CD8-positive, alpha-beta memory T cell (primary cell): ENCODE measurements around the gene GNPTG. TPM values are rescaled to one million over a fixed set of nuclear protein-coding genes. Genes with fewer than 3 reads are reported as not detected.

Experiments used
- CTCF ChIA-PET: fragments of 350-600 bp; sonication (Branson Sonifier 250); formaldehyde crosslinking; loops from one replicate; lab custom pipeline; 2021; ENCODE audit warnings: antibody characterized with exemption; lab: Charles Lee
- POLR2A ChIA-PET: fragments of 350-600 bp; sonication (Branson Sonifier 250); formaldehyde crosslinking; loops from one replicate; lab custom pipeline; 2021; ENCODE audit warnings: antibody characterized with exemption; lab: Charles Lee
- DNase-seq, 5 donors: peaks; one replicate each; pipeline versions ENCODE4 v3.0.0 to v3.0.0-alpha.2; 2020 to 2022; ENCODE audit warnings: mixed read lengths in 1 of 5
- H3K27ac ChIP-seq: one replicate; pipeline ENCODE4 v1.7.0; 2013; ENCODE audit warnings: low read depth, mild to moderate bottlenecking, low read length, moderate library complexity
- H3K27me3 ChIP-seq: 2 replicates; pipeline ENCODE4 v1.7.0; 2013; ENCODE audit warnings: low read length, mild to moderate bottlenecking; ENCODE audit not compliant: insufficient read depth, poor library complexity, severe bottlenecking
- H3K36me3 ChIP-seq: 2 replicates; pipeline ENCODE4 v1.7.0; 2013; ENCODE audit warnings: mild to moderate bottlenecking, low read length, moderate library complexity; ENCODE audit not compliant: insufficient read depth
- H3K4me1 ChIP-seq: 2 replicates; pipeline ENCODE4 v1.7.0; 2013; ENCODE audit warnings: mild to moderate bottlenecking, low read length, moderate library complexity; ENCODE audit not compliant: insufficient read depth
- H3K4me3 ChIP-seq: 2 replicates; pipeline ENCODE4 v1.7.0; 2013; ENCODE audit warnings: mild to moderate bottlenecking, low read length
- H3K9me3 ChIP-seq: 2 replicates; pipeline ENCODE4 v1.7.0; 2013; ENCODE audit warnings: mild to moderate bottlenecking, low read length
- H3K27ac Mint-ChIP-seq, 8 donors: one replicate each; pipeline ENCODE4 v1.8.0; 2020 to 2021; ENCODE audit warnings: mixed read lengths in 8 of 8, mild to moderate bottlenecking in 6 of 8, inconsistent platforms in 3 of 8, moderate library complexity in 3 of 8
- H3K27me3 Mint-ChIP-seq, 2 donors: one replicate each; pipeline ENCODE4 v1.8.0; 2020 to 2021; ENCODE audit warnings: mixed read lengths in 2 of 2, mild to moderate bottlenecking in 1 of 2, moderate library complexity in 1 of 2
- H3K36me3 Mint-ChIP-seq, 3 donors: one replicate each; pipeline ENCODE4 v1.8.0; 2020 to 2021; ENCODE audit warnings: mixed read lengths in 3 of 3, inconsistent platforms in 1 of 3, mild to moderate bottlenecking in 1 of 3
- H3K4me1 Mint-ChIP-seq, 3 donors: one replicate each; pipeline ENCODE4 v1.8.0; 2020 to 2021; ENCODE audit warnings: mixed read lengths in 3 of 3, inconsistent platforms in 1 of 3, mild to moderate bottlenecking in 1 of 3
- H3K4me3 Mint-ChIP-seq, 7 donors: one replicate each; pipeline ENCODE4 v1.8.0; 2020 to 2021; ENCODE audit warnings: mixed read lengths in 7 of 7, mild to moderate bottlenecking in 6 of 7, moderate library complexity in 4 of 7, inconsistent platforms in 2 of 7
- H3K9me3 Mint-ChIP-seq, 5 donors: one replicate each; pipeline ENCODE4 v1.8.0; 2020 to 2022; ENCODE audit warnings: mixed read lengths in 5 of 5, mild to moderate bottlenecking in 3 of 5, moderate library complexity in 2 of 5, inconsistent platforms in 1 of 5
- polyA plus RNA-seq: library from polyadenylated mRNA; unstranded; fragments of 300-500 nt; fragmentation: Illumina TruSeq; gene quantifications from one replicate; pipeline ENCODE4 v1.2.3, GENCODE V29; 2021
- total RNA-seq, 2 experiments: library from RNA; stranded (reverse); gene quantifications; one replicate each; pipeline ENCODE4 v1.2.3, GENCODE V29; 2021

Gene GNPTG
- total and polyA plus RNA-seq, 3 experiments from 2014 or later = 32.3 to 63.3 (median 34.4) TPM

DNA sequence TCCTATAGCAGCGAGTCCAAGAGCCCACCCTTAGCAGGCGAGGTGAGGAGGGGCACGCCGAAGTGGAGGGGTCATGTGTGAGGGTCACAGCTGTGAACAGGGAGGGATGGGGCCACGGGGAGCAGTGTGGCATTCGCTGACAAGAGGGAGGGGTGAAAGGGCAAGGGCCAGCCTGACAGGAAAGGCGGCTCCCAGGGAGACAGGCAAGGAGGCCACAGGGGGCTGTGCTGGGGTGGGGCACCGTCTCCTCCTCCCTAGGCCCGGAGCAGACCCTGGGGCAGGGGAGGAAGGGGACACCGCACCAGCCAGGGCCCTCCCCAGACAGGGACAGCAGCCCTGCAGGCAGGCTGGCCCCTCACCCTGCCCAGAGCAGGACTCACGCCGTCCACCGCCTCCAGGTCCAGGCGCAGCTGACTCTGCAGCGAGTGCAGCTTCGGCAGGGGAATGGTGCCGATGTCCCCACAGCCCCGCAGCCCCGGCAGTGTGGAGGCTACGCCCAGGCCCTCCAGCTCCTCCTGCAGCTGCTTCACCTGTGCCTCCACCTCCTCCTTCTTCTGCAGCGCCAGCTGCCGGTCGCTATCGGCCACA is 15.1 kb downstream of the GNPTG start:
- no peaks in the 10 kb centered on the region for H3K9me3 ChIP-seq
- Mint-ChIP-seq H3K27ac (no peak overlapping the region), H3K36me3 (peaks cover 0 to 68% (median 0%) of the 10 kb centered on the region in 3 donors), H3K4me3 (no peak overlapping the region), H3K4me1 (peaks cover 0 to 8% (median 3%) of the 10 kb centered on the region in 3 donors), H3K27me3 (no peaks in the 10 kb centered on the region), H3K9me3 (no peaks in the 10 kb centered on the region)
- POLR2A ChIA-PET = no interaction called here
- peaks cover 9% of the 10 kb centered on the region for H3K36me3 ChIP-seq
- CTCF ChIA-PET = no interaction called here
- no peaks in the 10 kb centered on the region for H3K27me3 ChIP-seq
- no peak for DNase-seq
- H3K4me3 ChIP-seq = no peak overlapping the region
- H3K27ac ChIP-seq = no peak overlapping the region
- H3K4me1 ChIP-seq = no peaks in the 10 kb centered on the region

DNA sequence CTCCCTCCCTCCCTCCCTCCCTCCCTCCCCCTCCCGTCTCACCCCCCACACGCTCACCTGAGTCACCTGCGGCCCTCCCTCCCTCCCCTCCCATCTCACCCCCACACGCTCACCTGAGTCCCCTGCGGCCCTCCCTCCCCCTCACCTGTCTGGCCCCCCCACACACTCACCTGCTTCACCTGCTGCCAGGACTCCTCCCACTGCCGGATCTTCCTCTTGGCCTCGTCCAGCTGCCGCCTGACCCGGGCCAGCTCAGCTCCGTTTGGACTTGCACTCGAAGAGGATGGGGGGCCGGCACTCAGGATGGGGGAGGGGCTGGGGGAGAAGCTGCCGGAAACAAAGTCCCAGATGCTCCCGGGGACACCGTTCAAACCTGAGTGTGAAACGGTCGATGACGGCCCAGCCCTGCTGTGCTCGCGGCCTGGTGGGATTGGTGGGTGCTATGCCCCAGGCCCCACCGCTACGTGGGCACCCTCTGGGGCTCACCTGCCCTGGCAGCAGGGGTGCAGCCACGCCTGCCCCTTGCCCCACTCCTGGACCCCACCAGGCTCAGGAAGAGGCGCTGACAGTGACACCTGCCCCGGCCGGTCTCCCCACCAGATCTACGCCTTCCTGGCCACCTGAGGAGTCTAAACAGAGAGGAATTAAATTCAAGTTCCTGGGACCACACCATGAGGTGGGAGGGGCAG is 15.9 kb downstream of the GNPTG start:
- peaks cover 0 to 61% (median 0%) of the 10 kb centered on the region in 3 donors for H3K36me3 Mint-ChIP-seq
- H3K4me1 Mint-ChIP-seq = peaks cover 0 to 8% (median 3%) of the 10 kb centered on the region in 3 donors
- CTCF ChIA-PET = no interaction called here

DNA sequence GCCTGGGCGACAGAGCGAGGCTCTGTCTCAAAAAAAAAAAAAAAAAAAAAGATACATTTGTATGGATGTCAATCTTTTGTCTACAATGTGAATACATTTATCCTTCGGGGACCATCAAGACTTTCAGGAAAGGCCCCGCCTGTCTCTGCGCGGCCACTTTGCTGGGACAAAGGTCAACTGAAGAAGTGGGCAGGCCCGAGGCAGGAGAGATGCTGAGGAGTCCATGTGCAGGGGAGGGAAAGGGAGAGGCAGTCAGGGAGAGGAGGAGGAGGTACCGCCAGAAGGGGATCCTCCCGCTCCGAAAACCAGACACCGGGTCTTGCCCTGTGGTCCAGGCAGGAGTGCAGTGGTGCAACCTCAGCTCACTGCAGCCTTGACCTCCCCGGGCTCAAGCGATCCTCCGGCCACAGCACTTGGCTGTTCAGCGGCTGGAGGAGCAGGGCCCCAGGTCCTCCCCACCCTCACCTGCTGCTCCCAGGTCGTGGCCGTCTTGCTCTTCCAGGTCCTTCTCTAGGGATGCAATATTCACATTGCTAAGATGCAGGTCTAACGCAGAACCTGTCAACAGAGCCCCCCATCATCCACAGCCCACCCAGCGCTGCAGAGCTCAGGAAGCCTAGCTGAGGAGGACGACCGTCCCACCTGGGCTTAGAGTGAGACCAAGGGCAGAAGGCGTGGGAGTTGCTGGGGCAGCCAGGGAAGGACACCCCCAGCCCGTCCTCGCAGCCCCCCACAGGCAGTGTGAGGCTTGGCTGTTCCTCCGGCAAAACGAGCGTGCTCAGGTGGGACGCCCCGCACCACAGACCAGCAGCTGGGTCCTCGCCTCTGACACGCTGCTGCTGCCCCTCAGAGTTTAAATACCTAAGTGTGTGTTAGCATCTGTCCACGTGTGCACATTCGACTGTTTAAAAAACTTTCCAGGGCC is 19.6 kb downstream of the GNPTG start:
- DNase-seq = no peak
- CTCF ChIA-PET = interaction anchor here (1.3 kb wide), 1 partner anchor 67 kb away, joined by 3 read pairs; no protein-coding TSS in a partner anchor
- Histone ChIP-seq H3K27ac (no peak overlapping the region), H3K4me3 (no peak overlapping the region), H3K27me3 (no peaks in the 10 kb centered on the region), H3K36me3 (no peaks in the 10 kb centered on the region), H3K9me3 (no peaks in the 10 kb centered on the region), H3K4me1 (no peaks in the 10 kb centered on the region)
- Mint-ChIP-seq H3K27ac (peak overlapping the region in 1 of 8 donors; percentile 33), H3K4me3 (no peak overlapping the region), H3K4me1 (no peaks in the 10 kb centered on the region), H3K36me3 (peaks cover 0 to 41% (median 0%) of the 10 kb centered on the region in 3 donors), H3K27me3 (no peaks in the 10 kb centered on the region), H3K9me3 (no peaks in the 10 kb centered on the region)
- POLR2A ChIA-PET = no interaction called here

More for the DNA sequence above, 15.9 kb downstream of the GNPTG start:
- Histone ChIP-seq H3K27me3 (no peaks in the 10 kb centered on the region), H3K9me3 (no peaks in the 10 kb centered on the region), H3K27ac (no peak overlapping the region), H3K4me1 (no peaks in the 10 kb centered on the region), H3K36me3 (peaks cover 7% of the 10 kb centered on the region), H3K4me3 (no peak overlapping the region)
- H3K27ac Mint-ChIP-seq = peak overlapping the region in 1 of 8 donors; percentile 54
- POLR2A ChIA-PET = no interaction called here
- H3K27me3 Mint-ChIP-seq = no peaks in the 10 kb centered on the region
- no peak overlapping the region for H3K4me3 Mint-ChIP-seq
- no peak for DNase-seq
- H3K9me3 Mint-ChIP-seq = no peaks in the 10 kb centered on the region

DNA sequence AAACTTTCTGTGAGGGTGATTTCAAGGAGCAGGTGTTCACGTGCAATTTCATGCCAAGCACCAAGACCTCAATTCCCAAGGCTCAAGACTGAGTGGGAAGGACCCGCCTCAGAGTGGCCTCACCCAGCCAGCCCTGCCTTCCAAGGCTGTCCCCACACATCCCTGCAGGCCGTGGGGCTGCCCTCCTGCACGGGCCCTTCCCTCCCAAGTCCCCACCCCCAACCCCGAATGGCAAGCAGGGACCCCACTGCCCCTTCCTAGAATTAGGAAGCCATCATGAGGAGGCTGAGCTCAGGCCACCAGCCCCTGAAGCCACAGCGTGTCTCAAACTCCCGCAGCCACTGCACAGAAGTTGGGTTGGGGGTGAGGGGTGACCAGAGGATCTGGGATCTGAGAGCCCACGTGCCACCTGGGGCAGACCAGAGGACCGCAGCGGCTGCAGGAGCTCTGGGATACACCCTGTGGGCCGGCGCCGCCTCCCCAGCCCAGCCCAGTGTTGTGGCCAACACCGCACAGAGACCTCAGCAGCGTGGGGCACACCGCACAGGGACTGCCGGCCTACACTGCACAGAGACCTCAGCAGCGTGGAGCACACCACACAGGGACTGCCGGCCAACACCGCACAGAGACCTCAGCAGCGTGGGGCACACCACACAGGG is 20.7 kb downstream of the GNPTG start:
- Histone ChIP-seq H3K4me3 (no peak overlapping the region), H3K4me1 (no peaks in the 10 kb centered on the region), H3K27me3 (no peaks in the 10 kb centered on the region), H3K27ac (no peak overlapping the region), H3K36me3 (no peaks in the 10 kb centered on the region), H3K9me3 (no peaks in the 10 kb centered on the region)
- peaks cover 0 to 38% (median 0%) of the 10 kb centered on the region in 3 donors for H3K36me3 Mint-ChIP-seq
- ChIA-PET POLR2A (no interaction called here), CTCF (no interaction called here)
- no peaks in the 10 kb centered on the region for H3K27me3 Mint-ChIP-seq
- H3K4me3 Mint-ChIP-seq = no peak overlapping the region
- peaks cover 0 to 3% (median 0%) of the 10 kb centered on the region in 3 donors for H3K4me1 Mint-ChIP-seq
- no peak for DNase-seq
- no peak overlapping the region for H3K27ac Mint-ChIP-seq
- H3K9me3 Mint-ChIP-seq = no peaks in the 10 kb centered on the region

DNA sequence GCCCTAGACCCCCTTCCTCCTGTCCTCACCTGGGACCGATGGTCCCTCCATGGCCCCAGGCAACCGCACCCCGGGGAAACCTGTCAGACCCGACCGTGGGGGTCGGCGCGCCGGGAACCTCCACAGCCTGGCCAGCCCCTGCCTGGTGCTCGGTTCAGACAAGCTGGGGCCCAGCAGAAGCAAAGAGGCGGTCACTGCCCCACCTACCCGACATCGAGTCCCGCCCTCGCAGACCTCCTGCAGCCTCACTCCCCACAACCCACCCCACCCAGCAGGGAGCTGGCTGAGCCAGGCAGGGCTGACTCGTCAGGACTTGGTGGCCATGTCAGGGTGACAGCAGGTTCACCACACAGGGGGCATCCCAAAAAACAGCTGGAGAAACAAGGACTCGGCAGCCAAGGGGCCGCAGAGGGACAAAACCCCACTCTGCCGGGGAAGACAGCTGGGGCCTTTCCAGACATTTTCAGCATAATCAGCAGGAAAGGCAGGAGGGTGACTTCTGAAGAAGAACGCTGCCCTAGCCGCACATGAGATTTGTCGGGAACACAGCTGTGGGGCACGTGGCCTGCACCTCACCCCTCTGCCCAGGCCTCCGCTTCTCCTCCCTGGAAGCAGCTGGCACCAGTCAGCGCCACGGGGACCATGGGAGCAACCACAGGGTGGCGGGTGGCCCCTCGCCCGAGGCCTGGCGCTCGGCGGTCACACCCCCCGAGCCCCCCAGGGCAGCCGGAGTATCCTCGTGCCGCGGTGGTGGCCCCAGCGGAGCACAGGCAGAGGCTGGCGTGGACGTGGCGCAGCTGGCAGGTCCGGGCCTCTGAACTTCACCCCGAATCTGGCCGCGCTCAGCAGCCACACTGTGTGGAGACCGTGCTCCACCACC is 22.9 kb downstream of the GNPTG start:
- Mint-ChIP-seq H3K27me3 (no peaks in the 10 kb centered on the region), H3K27ac (no peak overlapping the region), H3K4me3 (no peak overlapping the region), H3K4me1 (peaks cover 5 to 14% (median 9%) of the 10 kb centered on the region in 3 donors), H3K36me3 (peaks cover 0 to 35% (median 0%) of the 10 kb centered on the region in 3 donors), H3K9me3 (no peaks in the 10 kb centered on the region)
- Histone ChIP-seq H3K27me3 (no peaks in the 10 kb centered on the region), H3K27ac (no peak overlapping the region), H3K9me3 (no peaks in the 10 kb centered on the region), H3K36me3 (no peaks in the 10 kb centered on the region), H3K4me3 (no peak overlapping the region), H3K4me1 (peaks cover 4% of the 10 kb centered on the region)
- ChIA-PET CTCF (interaction anchor here (1.0 kb wide), 1 partner anchor 11 kb away, joined by 3 read pairs; no protein-coding TSS in a partner anchor), POLR2A (no interaction called here)
- DNase-seq = no peak

DNA sequence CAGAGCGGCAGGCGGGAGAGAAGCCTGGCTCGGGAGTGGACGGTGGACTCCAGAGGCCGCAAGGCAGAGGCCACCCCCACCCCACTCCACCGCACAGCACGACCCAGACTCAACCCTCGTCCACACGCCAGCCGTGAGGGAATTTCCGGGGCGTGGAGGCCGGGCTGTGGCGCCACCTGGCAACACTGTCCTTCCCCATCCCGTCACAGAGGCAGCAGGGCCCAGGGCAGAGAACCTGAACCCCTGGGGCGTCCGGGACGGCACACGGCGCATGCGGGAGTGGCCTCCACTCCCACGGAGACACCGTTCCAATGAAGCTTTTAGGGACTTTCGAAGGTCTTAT is 23.5 kb downstream of the GNPTG start:
- peaks cover 9% of the 10 kb centered on the region for H3K4me1 ChIP-seq
- no peak for DNase-seq
- no peaks in the 10 kb centered on the region for H3K9me3 ChIP-seq
- H3K4me3 Mint-ChIP-seq = no peak overlapping the region
- ChIA-PET CTCF (no interaction called here), POLR2A (no interaction called here)
- no peak overlapping the region for H3K4me3 ChIP-seq
- H3K27ac Mint-ChIP-seq = no peak overlapping the region
- H3K9me3 Mint-ChIP-seq = no peaks in the 10 kb centered on the region
- H3K36me3 ChIP-seq = no peaks in the 10 kb centered on the region
- H3K36me3 Mint-ChIP-seq = peaks cover 0 to 34% (median 0%) of the 10 kb centered on the region in 3 donors
- no peak overlapping the region for H3K27ac ChIP-seq
- H3K27me3 ChIP-seq = no peaks in the 10 kb centered on the region
- peaks cover 10 to 19% (median 13%) of the 10 kb centered on the region in 3 donors for H3K4me1 Mint-ChIP-seq
- no peaks in the 10 kb centered on the region for H3K27me3 Mint-ChIP-seq

DNA sequence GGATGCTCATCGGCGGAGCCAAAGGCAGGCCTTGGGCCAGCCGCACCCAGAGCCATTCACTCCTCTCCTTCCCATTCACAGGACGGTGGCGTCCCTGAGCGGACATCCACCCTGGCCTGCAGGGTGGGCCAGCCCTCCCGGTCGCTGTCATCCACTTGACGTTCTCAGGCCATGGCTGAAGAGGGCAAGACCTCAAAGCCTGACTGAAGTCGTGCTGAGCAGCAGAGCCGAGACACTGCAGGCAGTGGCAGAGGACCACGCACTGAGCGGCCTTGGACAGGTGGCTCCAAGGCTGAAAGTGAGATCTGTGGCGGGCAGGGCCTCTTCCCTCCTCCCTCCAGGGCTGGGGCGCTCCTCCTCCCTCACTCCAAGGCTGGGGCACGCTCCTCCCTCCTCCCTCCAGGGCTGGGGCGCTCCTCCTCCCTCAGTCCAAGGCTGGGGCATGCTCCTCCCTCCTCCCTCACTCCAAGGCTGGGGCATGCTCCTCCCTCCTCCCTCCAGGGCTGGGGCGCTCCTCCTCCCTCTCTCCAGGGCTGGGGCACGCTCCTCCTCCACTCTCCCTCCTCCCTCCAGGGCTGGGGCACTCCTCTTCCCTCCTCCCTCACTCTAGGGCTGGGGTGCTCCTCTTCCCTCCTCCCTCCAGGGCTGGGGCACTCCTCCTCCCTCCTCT is 24.1 kb downstream of the GNPTG start:
- Mint-ChIP-seq H3K36me3 (peaks cover 0 to 32% (median 0%) of the 10 kb centered on the region in 3 donors), H3K9me3 (no peaks in the 10 kb centered on the region), H3K27me3 (no peaks in the 10 kb centered on the region), H3K27ac (no peak overlapping the region), H3K4me1 (peaks cover 11 to 21% (median 14%) of the 10 kb centered on the region in 3 donors), H3K4me3 (no peak overlapping the region)
- POLR2A ChIA-PET = no interaction called here
- Histone ChIP-seq H3K9me3 (no peaks in the 10 kb centered on the region), H3K36me3 (no peaks in the 10 kb centered on the region), H3K27ac (no peak overlapping the region), H3K27me3 (no peaks in the 10 kb centered on the region), H3K4me1 (peaks cover 9% of the 10 kb centered on the region), H3K4me3 (no peak overlapping the region)
- DNase-seq = no peak
- CTCF ChIA-PET = no interaction called here
